ENCODE data around the gene METTL27.
"Not testable (repeated sequence)": the region's sequence is repeated elsewhere in the genome, so short reads cannot be mapped to it uniquely, and the experiment has no call there.

METTL27 gene

GRCh38 chr7:73869011-73869798 lies 26.9 kb upstream of the METTL27 start:
- no peak for DNase-seq (ENCODE audit: low read depth)

- DNase-seq (ENCODE audit: low read depth), result no peak
These were observed 24.1 kb upstream of the METTL27 start for GRCh38 chr7:73866446-73866767.

GRCh38 chr7:73865738-73866445 lies 23.6 kb upstream of the METTL27 start:
- DNase-seq (ENCODE audit: low read depth), result peak; percentile 34

DNA sequence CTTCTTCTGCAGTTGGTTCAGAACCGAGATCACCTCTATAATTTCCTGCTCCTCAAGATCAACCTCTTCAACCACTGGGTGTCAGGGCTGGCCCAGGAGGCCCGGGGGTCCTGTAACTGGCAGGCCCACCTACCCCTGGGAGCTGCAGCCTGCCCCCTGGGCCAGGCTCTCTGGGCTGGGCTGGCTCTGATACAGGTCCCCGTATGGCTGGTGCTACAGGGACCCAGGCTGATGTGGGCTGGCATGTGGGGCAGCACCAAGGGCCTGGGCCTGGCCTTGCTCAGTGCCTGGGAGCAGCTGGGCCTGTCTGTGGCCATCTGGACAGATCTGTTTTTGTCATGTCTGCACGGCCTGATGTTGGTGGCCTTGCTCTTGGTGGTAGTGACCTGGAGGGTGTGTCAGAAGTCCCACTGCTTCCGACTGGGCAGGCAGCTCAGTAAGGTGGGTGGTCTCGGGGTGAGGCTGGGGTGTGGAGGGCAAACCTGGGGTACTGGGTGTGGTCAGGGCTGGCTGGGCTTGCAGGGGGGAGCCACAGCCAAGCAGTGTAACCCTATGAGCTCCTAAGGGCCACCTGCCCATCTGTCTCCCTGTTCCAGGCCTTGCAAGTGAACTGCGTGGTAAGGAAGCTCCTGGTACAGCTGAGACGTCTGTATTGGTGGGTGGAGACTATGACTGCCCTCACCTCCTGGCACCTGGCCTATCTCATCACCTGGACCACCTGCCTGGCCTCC lies 22.8 kb upstream of the METTL27 start:
- DNase-seq (ENCODE audit: low read depth), result no peak

- no peak for DNase-seq (ENCODE audit: low read depth)
These were observed 19.0 kb upstream of the METTL27 start for GRCh38 chr7:73861305-73861704.

DNA sequence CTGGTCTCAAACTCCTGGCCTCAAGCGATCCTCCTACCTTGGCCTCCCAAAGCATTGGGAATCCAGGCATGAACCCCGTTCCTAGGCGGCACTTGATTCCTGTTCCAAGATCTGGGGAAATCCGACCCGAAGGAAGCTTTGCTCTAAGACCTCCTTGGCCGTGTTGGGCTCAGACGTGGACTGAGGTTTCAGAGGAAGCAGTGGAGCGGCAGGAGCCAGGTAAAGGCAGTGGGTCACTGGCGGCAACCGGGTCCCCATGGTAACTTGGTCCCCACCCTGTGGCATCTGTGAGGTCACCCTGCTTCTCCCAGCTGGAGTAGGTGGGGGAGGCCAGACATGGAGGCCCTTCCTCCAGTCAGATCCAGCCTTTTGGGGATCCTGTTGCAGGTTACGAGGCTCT lies 18.5 kb upstream of the METTL27 start, which contains the start of gene TMEM270:
Gene TMEM270, plus strand, starts transcription at position 301 of the 400 bp plus-strand sequence. Its CDS starts 36 bp downstream, at position 337.
- DNase-seq (ENCODE audit: low read depth), result no peak

DNA sequence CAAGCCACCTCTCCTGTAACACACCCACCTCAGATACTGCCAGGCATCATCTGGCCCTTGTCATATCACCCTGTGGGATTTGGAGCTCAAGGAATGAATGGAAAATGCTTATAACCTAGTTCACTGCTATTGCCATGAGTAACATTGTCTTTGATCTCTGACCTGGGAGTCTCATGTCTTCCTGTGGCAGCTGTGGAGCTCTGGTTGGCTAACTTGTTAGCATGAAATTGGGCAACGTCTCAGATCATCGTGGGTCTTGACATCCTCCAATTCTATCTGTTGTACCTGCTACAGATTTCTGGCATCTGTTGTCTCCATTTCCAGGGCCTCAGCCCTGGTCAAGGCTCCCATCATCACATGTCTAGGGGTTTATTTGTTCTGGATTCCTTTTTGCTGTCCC lies 16.5 kb upstream of the METTL27 start:
- DNase-seq (ENCODE audit: low read depth), result no peak

DNA sequence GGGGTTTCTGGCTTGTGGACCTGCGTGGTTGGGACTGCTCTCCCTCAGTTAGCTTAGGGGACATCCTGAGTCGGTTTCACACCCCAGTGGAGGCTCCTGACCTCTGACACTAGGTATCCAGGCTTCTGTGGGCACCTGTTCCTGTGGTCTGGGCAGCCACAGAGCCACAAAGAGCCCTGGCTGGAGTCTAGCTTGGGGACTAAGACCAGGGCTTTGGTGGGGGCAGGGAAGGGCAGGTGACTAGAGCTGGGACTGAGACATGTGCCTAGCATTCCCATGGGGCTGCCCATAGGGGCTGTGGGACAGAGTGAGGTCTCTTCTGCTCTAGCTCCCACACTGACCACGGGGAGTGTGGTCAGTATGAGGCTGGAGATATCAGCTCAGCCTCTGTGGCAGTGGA lies 14.6 kb upstream of the METTL27 start:
- no peak for DNase-seq (ENCODE audit: low read depth)

DNA sequence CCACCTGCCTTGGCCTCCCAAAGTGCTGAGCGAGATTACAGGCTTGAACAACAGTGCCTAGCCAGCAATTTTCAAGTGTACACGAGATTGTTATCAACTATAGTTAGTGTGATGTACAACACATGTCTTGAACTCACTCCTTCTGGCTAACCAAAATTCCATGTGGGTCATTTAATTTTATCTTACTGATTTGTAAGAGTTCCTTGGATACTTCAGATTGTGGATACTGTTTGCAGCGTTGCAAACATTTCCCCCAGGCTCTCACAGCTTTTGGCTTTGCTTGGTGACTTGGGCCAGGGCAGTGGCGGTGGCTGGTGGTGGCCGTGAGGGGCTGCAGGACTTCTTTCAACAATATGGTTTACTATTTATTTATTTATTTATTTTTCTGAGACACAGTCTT lies 10.2 kb upstream of the METTL27 start:
- no peak for DNase-seq (ENCODE audit: low read depth)

GRCh38 chr7:73851410-73852338 lies 9.4 kb upstream of the METTL27 start:
- DNase-seq (ENCODE audit: low read depth), result peak; percentile 95

DNA sequence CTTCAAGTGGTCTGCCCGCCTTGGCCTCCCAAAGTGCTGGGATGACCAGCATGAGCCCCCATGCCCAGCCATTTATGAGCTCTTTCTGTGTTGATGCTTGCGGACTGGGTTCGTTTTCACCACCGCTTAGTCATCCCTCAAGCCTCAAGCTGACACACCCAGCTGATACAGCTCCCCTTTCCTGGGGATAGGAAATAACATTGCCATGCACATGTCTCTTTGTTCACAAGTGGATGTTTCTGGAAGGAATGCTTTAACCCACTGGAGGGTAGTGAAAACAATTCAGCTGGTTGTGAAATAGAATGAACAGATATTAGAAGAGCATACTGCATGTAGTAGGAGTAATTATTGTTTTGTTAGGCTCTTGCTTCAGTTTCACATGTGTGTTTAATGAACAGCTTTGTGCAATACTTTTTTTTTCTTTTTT lies 8.5 kb upstream of the METTL27 start:
- peak; percentile 98 for DNase-seq (ENCODE audit: low read depth)

- DNase-seq (ENCODE audit: low read depth), result no peak
These were observed 5.8 kb upstream of the METTL27 start for GRCh38 chr7:73847941-73848723.

GRCh38 chr7:73845701-73846195 lies 3.4 kb upstream of the METTL27 start:
- not testable (repeated sequence) for DNase-seq (ENCODE audit: low read depth)

DNA sequence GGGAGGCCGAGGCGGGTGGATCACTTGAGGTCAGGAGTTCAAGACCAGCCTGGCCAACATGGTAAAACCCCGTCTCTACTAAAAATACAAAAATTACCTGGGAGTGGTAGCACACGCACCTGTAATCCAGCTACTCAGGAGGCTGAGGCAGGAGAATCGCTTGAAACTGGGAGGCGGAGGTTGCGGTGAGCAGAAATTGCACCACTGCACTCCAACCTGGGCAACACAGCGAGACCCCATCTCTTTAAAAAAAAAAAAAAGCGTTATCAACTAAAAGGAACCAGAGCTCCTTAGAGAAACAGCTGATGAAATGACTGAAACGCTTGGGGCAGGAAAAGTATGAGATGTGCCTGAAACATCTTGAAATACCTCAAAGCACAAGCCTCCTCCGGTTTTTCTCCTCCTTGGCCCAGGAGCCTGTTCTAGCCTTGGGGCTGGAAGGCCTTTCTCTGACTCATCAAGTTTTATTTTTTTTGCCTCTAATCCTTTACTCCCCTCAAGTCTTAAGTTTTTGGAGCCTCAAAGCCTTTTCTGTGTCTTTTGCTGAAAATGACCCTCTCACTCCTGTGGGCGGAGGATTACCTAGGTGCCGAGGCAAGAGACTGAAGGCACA lies 2.6 kb upstream of the METTL27 start:
- DNase-seq (ENCODE audit: low read depth), result peak; percentile 59

GRCh38 chr7:73844131-73844547 lies 1.8 kb upstream of the METTL27 start:
- no peak for DNase-seq (ENCODE audit: low read depth)

- DNase-seq (ENCODE audit: low read depth), result no peak
These were observed 638 bp downstream of the METTL27 start for GRCh38 chr7:73841689-73842066.

DNA sequence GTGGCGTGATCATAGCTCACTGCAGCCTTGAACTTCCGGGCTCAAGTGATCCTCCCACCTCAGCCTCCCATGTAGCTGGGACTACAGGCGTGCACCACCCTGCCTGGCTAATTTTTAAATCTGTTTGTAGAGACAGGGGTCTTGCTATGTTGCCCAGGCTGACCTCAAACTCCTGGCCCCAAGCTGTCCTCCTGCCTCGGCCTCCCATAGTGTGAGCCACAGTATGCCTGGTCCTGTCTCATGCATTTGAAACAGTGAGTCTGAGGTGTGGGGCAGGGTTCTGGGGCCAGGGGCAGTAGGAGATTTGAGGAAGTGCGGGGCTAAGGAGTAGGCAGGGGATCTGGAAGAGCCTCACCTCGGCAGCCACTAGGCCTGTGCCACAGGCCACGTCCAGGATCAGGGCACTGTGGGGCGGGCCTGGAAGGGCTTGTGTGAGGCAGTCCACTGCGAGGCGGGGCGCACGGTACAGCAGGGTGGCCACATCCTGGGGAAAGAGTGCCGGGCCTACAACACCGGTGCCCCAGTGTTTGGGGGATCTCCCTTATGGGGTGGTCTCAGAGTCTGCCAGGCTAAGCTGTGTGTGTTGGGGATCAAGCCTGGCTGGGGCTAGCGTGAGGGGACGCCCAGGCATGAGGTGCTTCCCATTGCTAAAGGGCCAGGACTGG lies 1.5 kb downstream of the METTL27 start:
- DNase-seq (ENCODE audit: low read depth), result no peak

- no peak for DNase-seq (ENCODE audit: low read depth)
These were observed 2.3 kb downstream of the METTL27 start for GRCh38 chr7:73839743-73840714.

- DNase-seq (ENCODE audit: low read depth), result no peak
These were observed 3.0 kb downstream of the METTL27 start for GRCh38 chr7:73839290-73839689.
